GM12891 (cell line): ENCODE data around the gene ZNF74.

Experiments
- PAX5 ChIP-seq: IDR thresholded peaks from 2 replicates; pipeline ENCODE4 v1.6.1; 2011; ENCODE audit warnings: low read length, moderate library complexity, mild to moderate bottlenecking; ENCODE audit not compliant: insufficient read depth, severe bottlenecking
- POLR2A ChIP-seq: IDR thresholded peaks from 2 replicates; pipeline ENCODE4 v1.6.1; 2011; ENCODE audit warnings: low read depth, low read length, control low read depth
- POLR2AphosphoS5 ChIP-seq: IDR thresholded peaks from 2 replicates; pipeline ENCODE4 v1.6.1; 2011; ENCODE audit warnings: low read depth, low read length, control low read depth
- POU2F2 ChIP-seq: IDR thresholded peaks from 2 replicates; pipeline ENCODE4 v1.6.1; 2011; ENCODE audit warnings: low read depth, mild to moderate bottlenecking, control low read depth, low read length, moderate library complexity
- SPI1 ChIP-seq: IDR thresholded peaks from 2 replicates; pipeline ENCODE4 v1.6.1; 2011; ENCODE audit warnings: low read depth, low read length, control low read depth
- TAF1 ChIP-seq: IDR thresholded peaks from 2 replicates; pipeline ENCODE4 v1.6.1; 2011; ENCODE audit warnings: low read depth, low read length, control low read depth

DNA sequence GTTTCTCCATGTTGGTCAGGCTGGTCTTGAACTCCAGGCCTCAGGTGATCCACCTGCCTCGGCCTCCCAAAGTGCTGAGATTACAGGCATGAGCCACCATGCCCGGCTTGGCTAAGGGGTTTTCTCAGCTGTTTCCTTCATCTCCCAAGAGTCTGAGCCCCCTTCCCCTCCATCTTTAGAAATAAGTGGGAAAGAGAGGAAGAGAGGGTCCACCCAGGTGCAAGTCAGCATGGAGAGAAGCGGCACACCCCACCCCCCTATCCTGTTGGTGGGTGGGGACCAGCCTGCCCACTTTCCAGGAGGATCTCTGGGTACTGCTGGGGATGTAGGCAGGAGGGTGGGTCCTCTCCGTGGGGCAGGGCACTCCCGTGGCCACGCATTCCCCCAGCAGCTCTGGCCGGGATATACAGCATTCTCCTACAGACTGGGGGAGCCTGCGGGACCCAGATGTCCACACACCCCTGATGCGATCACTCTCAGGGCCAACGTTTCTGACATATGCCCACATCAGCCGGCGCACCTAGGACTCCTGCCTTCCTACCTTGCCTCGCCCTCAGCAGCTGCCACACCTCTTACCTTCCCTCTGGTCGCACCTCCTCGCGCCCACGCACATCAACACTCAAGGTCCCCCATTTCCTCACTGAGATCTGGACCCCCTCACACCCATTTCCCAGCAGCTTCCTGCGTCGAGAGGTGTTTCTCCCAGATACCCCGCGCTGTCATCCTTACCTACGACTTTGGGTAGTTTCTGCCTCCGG lies 34.7 kb downstream of the ZNF74 start:
- no peak for TF ChIP-seq POLR2AphosphoS5
- no peak for TF ChIP-seq POLR2A
- TF ChIP-seq POU2F2 = no peak
- no peak for TF ChIP-seq TAF1
- no peak for TF ChIP-seq SPI1
- no peak for TF ChIP-seq PAX5
